ENCODE measurements around the gene SLC7A1. TPM values are rescaled to one million over a fixed set of nuclear protein-coding genes. Genes with fewer than 3 reads are reported as not detected.

The SLC7A1 gene
- total and polyA plus RNA-seq, 2 of the 8 experiments (the other 6 are each of a cell fraction or from before 2014, with no cell fraction given): 26.8 to 114 TPM

- no peaks in the 10 kb centered on the region for H3K36me3 ChIP-seq (ENCODE audit: control insufficient read depth in 2 of 4, insufficient read depth in 4 of 4, low read length in 3 of 4)
- no peaks in the 10 kb centered on the region; a peak in 1 of 7 replicates for H3K27me3 ChIP-seq (replicated peaks in 1 of 4; ENCODE audit: control insufficient read depth in 3 of 4, extremely low read depth in 1 of 4, insufficient read depth in 3 of 4, low read length in 3 of 4)
- H2BK5ac ChIP-seq (ENCODE audit: low read depth, low read length): no peak overlapping the region
- H4K91ac ChIP-seq (replicated peaks; ENCODE audit: insufficient read length, low read length): no peak overlapping the region
- WGBS, 2 experiments (ENCODE audit: extremely low coverage in 1 of 2, insufficient coverage in 1 of 2, insufficient read length in 1 of 2, insufficient replicate concordance in 2 of 2, low coverage in 1 of 2, low lambda C conversion rate in 2 of 2, missing lambda C conversion rate in 1 of 2): 84% methylated on average over 6 of the region's 6 CpGs; no CpG with 5 or more reads in 1 of the 2 experiments
- H3K4ac ChIP-seq (replicated peaks; ENCODE audit: insufficient read length, low read depth, low read length): no peak overlapping the region
- H3K9me3 ChIP-seq (ENCODE audit: insufficient read depth in 2 of 2, low read depth in 1 of 2, low read length in 1 of 2): no peaks in the 10 kb centered on the region
- no peaks in the 10 kb centered on the region for H4K20me1 ChIP-seq (replicated peaks in 1 of 2; ENCODE audit: control insufficient read depth in 1 of 2, insufficient read depth in 2 of 2, low read length in 2 of 2)
- FAIRE-seq: no peak
- no peak overlapping the region for H3K18ac ChIP-seq (ENCODE audit: extremely low read depth, low read length)
- H2BK20ac ChIP-seq (ENCODE audit: low read length): no peak overlapping the region
- no peak overlapping the region for H3K14ac ChIP-seq (ENCODE audit: insufficient read length)
- H2BK12ac ChIP-seq (ENCODE audit: low read depth, low read length): no peak overlapping the region
- H3K23ac ChIP-seq (ENCODE audit: insufficient read length): no peak overlapping the region
- H3K27ac ChIP-seq (ENCODE audit: low read depth, low read length): no peak overlapping the region
- no peak overlapping the region for H2AFZ ChIP-seq (ENCODE audit: low read length)
- no peak overlapping the region for H3K56ac ChIP-seq (replicated peaks; ENCODE audit: insufficient read length, low read depth, low read length)
- H3K79me2 ChIP-seq (ENCODE audit: control insufficient read depth in 1 of 2, insufficient read depth in 2 of 2, low read length in 2 of 2): no peaks in the 10 kb centered on the region
- H4K5ac ChIP-seq (ENCODE audit: insufficient read length, low read depth, low read length): no peak overlapping the region
- no peaks in the 10 kb centered on the region; the same call in 1 of the 2 replicates for H3K79me1 ChIP-seq (ENCODE audit: low read depth, low read length)
- H3K4me1 ChIP-seq (replicated peaks in 1 of 4; ENCODE audit: control insufficient read depth in 3 of 4, insufficient read depth in 4 of 4, low read length in 3 of 4): no peaks in the 10 kb centered on the region
- no peak overlapping the region for H3K4me3 ChIP-seq (ENCODE audit: extremely low read depth in 1 of 4, insufficient read depth in 2 of 4, low read depth in 3 of 4, low read length in 4 of 4)
- DNase-seq (ENCODE audit: low read depth in 1 of 2, low spot score in 2 of 2): no peak
- no peak overlapping the region for H2BK120ac ChIP-seq (replicated peaks; ENCODE audit: low read depth, low read length)
- H3K9ac ChIP-seq (replicated peaks in 1 of 4; ENCODE audit: extremely low read depth in 1 of 4, low read depth in 3 of 4, low read length in 3 of 4): no peak overlapping the region
- no peak overlapping the region; the same call in 1 of the 2 replicates for H4K8ac ChIP-seq (ENCODE audit: extremely low read depth, insufficient read depth, low read length)
- ChIA-PET CTCF (ENCODE audit: partially characterized antibody) (interaction anchor here (1.4 kb wide), 1 partner anchor 11 kb away, joined by 4 read pairs; no protein-coding TSS in a partner anchor), POLR2A (ENCODE audit: partially characterized antibody) (no interaction called here)
- H3K23me2 ChIP-seq (ENCODE audit: low read depth, low read length): no peaks in the 10 kb centered on the region
- H3K4me2 ChIP-seq (ENCODE audit: insufficient read depth in 1 of 2, low read depth in 2 of 2, low read length in 2 of 2): no peak overlapping the region
- H2BK15ac ChIP-seq (ENCODE audit: low read length): no peak overlapping the region
- no peak overlapping the region for H2AK5ac ChIP-seq (ENCODE audit: low read depth, low read length)
- TF ChIP-seq RFX5 (IDR thresholded peaks at IDR 0.05; ENCODE audit: borderline replicate concordance, low read depth, low read length) (no peak), KDM5A (IDR thresholded peaks at IDR 0.05; ENCODE audit: low read length) (no peak), TCF12 (IDR thresholded peaks at IDR 0.05; ENCODE audit: low read depth, low read length) (no peak)
These were observed 129.7 kb downstream of the SLC7A1 start for GRCh38 chr13:29465741-29466293.

Measured in H1 (cell line).